OCI-LY7 (cell line): ENCODE measurements around the gene ADGRD1. TPM values are rescaled to one million over a fixed set of nuclear protein-coding genes. Genes with fewer than 3 reads are reported as not detected.

Source experiments
- BruUV-seq: library from RNA; stranded (reverse); fragments of 400-500 nt; replicated peaks from 2 replicates; lab custom pipeline; 2021; lab: Mats Ljungman, UMichigan
- CTCF ChIA-PET: fragments of 300-600 bp; sonication (Branson Sonifier 250); formaldehyde crosslinking; loops from one replicate; lab custom pipeline; 2022; ENCODE audit warnings: antibody characterized with exemption; ENCODE audit not compliant: unreplicated experiment; lab: Charles Lee
- POLR2A ChIA-PET: fragments of 300-600 bp; sonication (Branson Sonifier 250); formaldehyde crosslinking; loops from one replicate; lab custom pipeline; 2022; ENCODE audit warnings: antibody characterized with exemption; lab: Charles Lee
- DNase-seq: peaks from one replicate; pipeline ENCODE4 v3.0.0-alpha.2; 2015; ENCODE audit warnings: low spot score
- H2AFZ ChIP-seq: fragments of 200-600 bp; sonication (generic), shearing (Covaris generic); 2 replicates; pipeline ENCODE4 v1.6.1; 2014; ENCODE audit warnings: mild to moderate bottlenecking, antibody characterized with exemption, low read length, moderate library complexity
- H3K27ac ChIP-seq: fragments of 200-600 bp; sonication (generic); 2 replicates; pipeline ENCODE4 v1.5.1; 2014; ENCODE audit warnings: mixed run types, low read depth, mild to moderate bottlenecking, moderate library complexity, low read length, inconsistent platforms; ENCODE audit not compliant: poor library complexity, severe bottlenecking
- H3K36me3 ChIP-seq: fragments of 200-600 bp; sonication (generic); 2 replicates; pipeline ENCODE4 v1.6.1; 2014; ENCODE audit warnings: mild to moderate bottlenecking, antibody characterized with exemption, low read length, moderate library complexity, mixed read lengths; ENCODE audit not compliant: insufficient read depth
- H3K4me1 ChIP-seq: fragments of 200-600 bp; sonication (generic); 2 replicates; pipeline ENCODE4 v1.5.1; 2014; ENCODE audit warnings: mild to moderate bottlenecking, low read length; ENCODE audit not compliant: insufficient read depth, poor library complexity, severe bottlenecking
- H3K4me2 ChIP-seq: fragments of 200-600 bp; sonication (generic); 2 replicates; pipeline ENCODE4 v1.6.1; 2014; ENCODE audit warnings: mild to moderate bottlenecking, low read length
- H3K4me3 ChIP-seq: fragments of 200-600 bp; sonication (generic); 2 replicates; pipeline ENCODE4 v1.5.1; 2014; ENCODE audit warnings: mild to moderate bottlenecking, low read depth, low read length; ENCODE audit not compliant: poor library complexity, severe bottlenecking
- H3K79me2 ChIP-seq: fragments of 200-600 bp; sonication (generic); 2 replicates; pipeline ENCODE4 v1.6.1; 2016; ENCODE audit warnings: low read depth, mild to moderate bottlenecking, low read length, moderate library complexity, mixed read lengths; ENCODE audit not compliant: insufficient read depth
- H3K9me2 ChIP-seq: fragments of 200-600 bp; sonication (generic); 2 replicates; pipeline ENCODE4 v1.6.1; 2016; ENCODE audit warnings: mild to moderate bottlenecking, low read length, mixed read lengths; ENCODE audit not compliant: insufficient read depth
- H3K9me3 ChIP-seq: fragments of 200-600 bp; sonication (generic); 2 replicates; pipeline ENCODE4 v1.6.1; 2014; ENCODE audit warnings: mild to moderate bottlenecking, mixed run types, low read length, mixed read lengths
- H4K20me1 ChIP-seq: fragments of 200-600 bp; sonication (generic); 2 replicates; pipeline ENCODE4 v1.6.1; 2014; ENCODE audit warnings: mild to moderate bottlenecking, antibody characterized with exemption, low read length, moderate library complexity, mixed read lengths; ENCODE audit not compliant: insufficient read depth
- EZH2phosphoT487 ChIP-seq: fragments of 200-600 bp; sonication (generic); IDR thresholded peaks from 2 replicates; pipeline ENCODE4 v1.6.1; 2018; ENCODE audit warnings: low read depth, borderline replicate concordance, mild to moderate bottlenecking, mixed run types, antibody characterized with exemption, low read length, moderate library complexity, mixed read lengths
- intact Hi-C: fragments of 100-400 bp; cut with micrococcal nuclease; formaldehyde crosslinking; loops from one replicate; pipeline ENCODE4 v1.10.0; 2022; ENCODE audit not compliant: unreplicated experiment
- total RNA-seq, 2 experiments: library from RNA; depleted of rRNA in 1 of 2; stranded (reverse); fragments of >200 nt in 1 of 2; shearing (Covaris generic) in 1 of 2; gene quantifications; 2 replicates each; pipeline ENCODE4 v1.2.3, GENCODE V29; 2014 to 2022
- TF ChIP-seq, protein P1 (sequence below): fragments of 200-600 bp; sonication (generic); conservative IDR thresholded peaks from 2 replicates; pipeline ENCODE4 v1.5.1; 2014; ENCODE audit warnings: mild to moderate bottlenecking, antibody characterized with exemption, low read length, moderate library complexity, mixed read lengths

ADGRD1 gene
- total RNA-seq, 2 experiments from 2014 or later: 1.0 to 1.7 TPM

DNA sequence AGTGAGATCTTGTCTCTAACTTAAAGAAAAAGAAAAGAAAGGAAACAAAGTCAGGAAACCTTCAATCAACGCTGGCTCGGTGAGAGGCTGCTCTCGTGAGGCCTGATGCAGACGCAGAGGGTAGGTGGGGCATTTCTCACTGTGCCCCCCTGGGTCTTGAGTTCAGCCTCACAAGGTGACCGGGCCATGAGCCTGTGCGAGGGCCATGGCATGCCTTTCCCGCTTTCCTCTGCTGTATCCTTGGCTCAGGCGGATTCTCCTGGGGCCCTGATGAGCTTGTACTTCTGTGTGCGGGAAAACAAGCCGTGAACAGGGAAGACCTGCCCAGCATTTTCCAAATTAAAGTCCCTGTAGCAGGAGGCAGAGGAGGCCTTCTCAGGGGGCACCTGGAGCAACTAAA lies 20.2 kb downstream of the ADGRD1 start:
- Histone ChIP-seq H3K36me3 (no peaks in the 10 kb centered on the region), H2AFZ (no peak overlapping the region), H3K4me3 (no peak overlapping the region), H3K4me2 (no peak overlapping the region), H3K27ac (no peak overlapping the region), H3K9me3 (peaks cover 4% of the 10 kb centered on the region; the same call in 1 of the 2 replicates), H3K9me2 (no peaks in the 10 kb centered on the region), H4K20me1 (no peaks in the 10 kb centered on the region), H3K4me1 (peaks cover 54% of the 10 kb centered on the region), H3K79me2 (0 out of 2 replicates have a peak, but pooled peaks cover 4% of the 10 kb centered on the region)
- POLR2A ChIA-PET: interaction anchor here (0.5 to 0.6 kb wide), 2 partner anchors 92 to 93 kb away, joined by 3 read pairs; no protein-coding TSS in a partner anchor
- no TSS peak for BruUV-seq
- CTCF ChIA-PET: no interaction called here
- intact Hi-C loops: no loop called here
- DNase-seq: no peak
- TF ChIP-seq EZH2phosphoT487: no peak
- TF ChIP-seq, protein P1, sequence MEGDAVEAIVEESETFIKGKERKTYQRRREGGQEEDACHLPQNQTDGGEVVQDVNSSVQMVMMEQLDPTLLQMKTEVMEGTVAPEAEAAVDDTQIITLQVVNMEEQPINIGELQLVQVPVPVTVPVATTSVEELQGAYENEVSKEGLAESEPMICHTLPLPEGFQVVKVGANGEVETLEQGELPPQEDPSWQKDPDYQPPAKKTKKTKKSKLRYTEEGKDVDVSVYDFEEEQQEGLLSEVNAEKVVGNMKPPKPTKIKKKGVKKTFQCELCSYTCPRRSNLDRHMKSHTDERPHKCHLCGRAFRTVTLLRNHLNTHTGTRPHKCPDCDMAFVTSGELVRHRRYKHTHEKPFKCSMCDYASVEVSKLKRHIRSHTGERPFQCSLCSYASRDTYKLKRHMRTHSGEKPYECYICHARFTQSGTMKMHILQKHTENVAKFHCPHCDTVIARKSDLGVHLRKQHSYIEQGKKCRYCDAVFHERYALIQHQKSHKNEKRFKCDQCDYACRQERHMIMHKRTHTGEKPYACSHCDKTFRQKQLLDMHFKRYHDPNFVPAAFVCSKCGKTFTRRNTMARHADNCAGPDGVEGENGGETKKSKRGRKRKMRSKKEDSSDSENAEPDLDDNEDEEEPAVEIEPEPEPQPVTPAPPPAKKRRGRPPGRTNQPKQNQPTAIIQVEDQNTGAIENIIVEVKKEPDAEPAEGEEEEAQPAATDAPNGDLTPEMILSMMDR: no peak

DNA sequence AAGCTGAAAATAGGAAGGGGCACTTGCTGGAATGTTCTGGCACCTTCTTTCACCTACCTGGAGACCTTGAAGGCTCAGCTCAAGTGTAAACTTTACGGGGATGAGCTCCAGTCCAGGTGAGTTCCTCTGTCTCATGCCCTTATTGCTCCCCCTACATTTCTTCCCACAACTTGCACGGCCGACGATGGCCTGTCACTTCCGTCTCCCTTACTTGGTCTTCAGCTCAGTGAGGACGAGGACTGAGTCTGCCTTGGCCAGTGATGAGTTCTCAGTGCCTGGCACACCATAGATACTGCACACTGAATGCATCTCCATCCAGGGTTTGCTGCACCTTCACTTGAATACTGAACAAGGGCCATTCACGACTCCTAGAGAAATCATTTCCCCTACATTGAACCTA lies 21.4 kb downstream of the ADGRD1 start:
- CTCF ChIA-PET: no interaction called here
- DNase-seq: no peak
- no peak overlapping the region for H2AFZ ChIP-seq

More for the DNA sequence above, 21.4 kb downstream of the ADGRD1 start:
- TF ChIP-seq, protein P1: no peak
- TF ChIP-seq EZH2phosphoT487: no peak
- no peaks in the 10 kb centered on the region for H3K9me3 ChIP-seq
- no peak overlapping the region for H3K27ac ChIP-seq
- POLR2A ChIA-PET: interaction anchor here (0.5 kb wide), 1 partner anchor 1082 kb away, joined by 3 read pairs; no protein-coding TSS in a partner anchor
- H3K4me1 ChIP-seq: peaks cover 50% of the 10 kb centered on the region
- no TSS peak for BruUV-seq
- H3K4me2 ChIP-seq: no peak overlapping the region
- intact Hi-C loops: no loop called here
- no peak overlapping the region for H3K4me3 ChIP-seq
- no peaks in the 10 kb centered on the region for H3K9me2 ChIP-seq
- H4K20me1 ChIP-seq: no peaks in the 10 kb centered on the region
- no peaks in the 10 kb centered on the region for H3K36me3 ChIP-seq
- H3K79me2 ChIP-seq: 0 out of 2 replicates have a peak, but pooled peaks cover 4% of the 10 kb centered on the region
